Upper lobe of right lung (tissue), 1 donor: Measurements from ENCODE around the gene CACNA2D2. TPM values are rescaled to one million over a fixed set of nuclear protein-coding genes. Genes with fewer than 3 reads are reported as not detected.

Experiments
- ATAC-seq: fragments of 200-7000 bp; cut with Tn5 transposase; one replicate; pipeline ENCODE4 v1.9.1; 2020; ENCODE audit warnings: mild to moderate bottlenecking, moderate library complexity
- DNase-seq: peaks from one replicate; pipeline ENCODE4 v3.0.0-alpha.2; 2020
- H3K27ac ChIP-seq: fragments of 200-600 bp; one replicate; pipeline ENCODE4 v1.8.0; 2022
- H3K27me3 ChIP-seq: fragments of 200-600 bp; one replicate; pipeline ENCODE4 v1.8.0; 2022; ENCODE audit warnings: mild to moderate bottlenecking
- H3K36me3 ChIP-seq: fragments of 200-600 bp; one replicate; pipeline ENCODE4 v1.8.0; 2022
- H3K4me1 ChIP-seq: fragments of 200-600 bp; one replicate; pipeline ENCODE4 v1.8.0; 2022
- H3K4me3 ChIP-seq: fragments of 200-600 bp; one replicate; pipeline ENCODE4 v1.8.0; 2022; ENCODE audit warnings: mild to moderate bottlenecking
- H3K9me3 ChIP-seq: fragments of 200-600 bp; one replicate; pipeline ENCODE4 v1.8.0; 2022
- intact Hi-C: fragments of 100-400 bp; cut with DNase I; formaldehyde crosslinking; loops from one replicate; pipeline ENCODE4 v1.11.0; 2022
- total RNA-seq: library from RNA; stranded (reverse); fragmentation: NEBNext Ultra II Directional; extraction: Animal tissue kit (Norgen Biotek cat#: 25700); gene quantifications from one replicate; pipeline ENCODE4 v1.2.1, GENCODE V29; 2021
- TF ChIP-seq, protein P1 (sequence below): fragments of 200-600 bp; IDR thresholded peaks from one replicate; pipeline ENCODE4 v1.8.0; 2022; ENCODE audit warnings: antibody characterized with exemption
- donor health status: DM: no; HTN: yes; CAD: no; lungs with severe emphysema.

CACNA2D2 gene
- total RNA-seq, 1 donor from 2014 or later, result 119 TPM

GRCh38 chr3:50374363-50375257, 128.8 kb downstream of the CACNA2D2 start:
- H3K36me3 ChIP-seq, result peaks cover 11% of the 10 kb centered on the region
- intact Hi-C loops, result no loop called here
- H3K4me1 ChIP-seq, result no peaks in the 10 kb centered on the region
- DNase-seq, result no peak
- H3K27ac ChIP-seq, result no peak overlapping the region
- no peak for ATAC-seq
- TF ChIP-seq, protein P1, sequence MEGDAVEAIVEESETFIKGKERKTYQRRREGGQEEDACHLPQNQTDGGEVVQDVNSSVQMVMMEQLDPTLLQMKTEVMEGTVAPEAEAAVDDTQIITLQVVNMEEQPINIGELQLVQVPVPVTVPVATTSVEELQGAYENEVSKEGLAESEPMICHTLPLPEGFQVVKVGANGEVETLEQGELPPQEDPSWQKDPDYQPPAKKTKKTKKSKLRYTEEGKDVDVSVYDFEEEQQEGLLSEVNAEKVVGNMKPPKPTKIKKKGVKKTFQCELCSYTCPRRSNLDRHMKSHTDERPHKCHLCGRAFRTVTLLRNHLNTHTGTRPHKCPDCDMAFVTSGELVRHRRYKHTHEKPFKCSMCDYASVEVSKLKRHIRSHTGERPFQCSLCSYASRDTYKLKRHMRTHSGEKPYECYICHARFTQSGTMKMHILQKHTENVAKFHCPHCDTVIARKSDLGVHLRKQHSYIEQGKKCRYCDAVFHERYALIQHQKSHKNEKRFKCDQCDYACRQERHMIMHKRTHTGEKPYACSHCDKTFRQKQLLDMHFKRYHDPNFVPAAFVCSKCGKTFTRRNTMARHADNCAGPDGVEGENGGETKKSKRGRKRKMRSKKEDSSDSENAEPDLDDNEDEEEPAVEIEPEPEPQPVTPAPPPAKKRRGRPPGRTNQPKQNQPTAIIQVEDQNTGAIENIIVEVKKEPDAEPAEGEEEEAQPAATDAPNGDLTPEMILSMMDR, result no peak
- H3K9me3 ChIP-seq, result no peaks in the 10 kb centered on the region
- no peaks in the 10 kb centered on the region for H3K27me3 ChIP-seq
- H3K4me3 ChIP-seq, result no peak overlapping the region

- TF ChIP-seq, protein P1, result no peak
Observed at GRCh38 chr3:50373146-50374051, 130.0 kb downstream of the CACNA2D2 start.

DNA sequence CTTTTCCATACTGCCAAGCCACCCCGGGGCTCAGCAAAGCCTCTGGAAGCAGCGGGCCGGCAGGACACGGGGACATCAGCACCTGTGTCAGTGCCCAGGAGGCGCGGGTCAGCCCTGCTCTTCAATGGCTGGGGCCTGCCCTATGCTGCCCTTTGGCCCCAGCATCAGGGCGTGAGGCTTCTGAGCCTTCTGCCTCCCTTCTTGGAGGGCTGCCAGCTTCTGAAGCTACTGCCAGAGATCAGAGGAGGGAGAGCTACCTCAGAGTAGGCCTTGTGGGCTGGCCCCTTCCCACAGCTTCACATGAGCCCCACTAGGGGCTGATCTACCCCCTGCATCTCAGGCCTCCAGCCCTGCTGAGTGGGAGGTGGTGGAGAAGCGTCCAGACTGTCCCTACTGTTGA, 131.1 kb downstream of the CACNA2D2 start:
- DNase-seq (no peak), ATAC-seq (no peak)
- H3K9me3 ChIP-seq, result no peaks in the 10 kb centered on the region
- TF ChIP-seq, protein P1, result no peak
- no peak overlapping the region for H3K27ac ChIP-seq
- no peaks in the 10 kb centered on the region for H3K27me3 ChIP-seq
- no peak overlapping the region for H3K4me3 ChIP-seq
- no peaks in the 10 kb centered on the region for H3K36me3 ChIP-seq
- H3K4me1 ChIP-seq, result no peaks in the 10 kb centered on the region
- intact Hi-C loops, result no loop called here

More at GRCh38 chr3:50373146-50374051, 130.0 kb downstream of the CACNA2D2 start:
- intact Hi-C loops, result no loop called here
- Histone ChIP-seq H3K36me3 (peaks cover 4% of the 10 kb centered on the region), H3K27me3 (no peaks in the 10 kb centered on the region), H3K4me3 (no peak overlapping the region), H3K27ac (no peak overlapping the region), H3K9me3 (no peaks in the 10 kb centered on the region), H3K4me1 (no peaks in the 10 kb centered on the region)
- DNase-seq (no peak), ATAC-seq (no peak)

DNA sequence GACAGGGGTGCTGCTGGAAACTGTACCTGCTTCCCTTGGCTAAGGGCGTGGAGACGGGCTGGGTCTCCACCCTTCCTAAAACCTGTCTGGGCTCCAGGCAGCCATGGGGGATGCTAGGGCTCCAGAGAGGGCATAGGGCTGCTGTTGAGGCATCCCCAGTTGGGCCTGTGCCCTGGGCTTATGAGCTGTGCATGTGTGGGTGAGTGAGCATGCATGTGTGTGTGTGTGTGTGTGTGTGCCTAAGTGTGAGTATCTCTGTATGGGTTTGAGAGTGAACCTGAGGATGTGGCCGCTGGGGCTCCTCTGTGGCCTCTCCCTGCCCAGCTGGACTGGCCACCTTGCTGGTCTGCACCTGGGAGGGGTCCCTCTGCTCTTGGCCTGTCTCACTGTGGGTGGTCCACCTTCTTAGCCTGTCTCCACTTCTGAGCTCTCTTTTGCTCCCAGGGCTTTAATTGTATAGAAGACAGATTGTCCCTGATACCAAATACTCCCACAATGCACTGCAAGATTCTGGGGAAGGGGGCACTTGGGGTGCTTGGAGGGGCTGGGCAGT, 132.2 kb downstream of the CACNA2D2 start:
- ATAC-seq (no peak), DNase-seq (no peak)
- no peaks in the 10 kb centered on the region for H3K4me1 ChIP-seq
- intact Hi-C loops, result no loop called here
- H3K9me3 ChIP-seq, result no peaks in the 10 kb centered on the region
- no peak overlapping the region for H3K4me3 ChIP-seq
- TF ChIP-seq, protein P1, result no peak
- H3K27ac ChIP-seq, result no peak overlapping the region
- no peaks in the 10 kb centered on the region for H3K36me3 ChIP-seq
- H3K27me3 ChIP-seq, result no peaks in the 10 kb centered on the region

GRCh38 chr3:50370594-50370993, 132.8 kb downstream of the CACNA2D2 start:
- H3K36me3 ChIP-seq, result no peaks in the 10 kb centered on the region
- no peak for DNase-seq
- no peak overlapping the region for H3K4me3 ChIP-seq
- intact Hi-C loops, result no loop called here
- TF ChIP-seq, protein P1, result no peak
- H3K27me3 ChIP-seq, result no peaks in the 10 kb centered on the region
- ATAC-seq, result no peak
- H3K9me3 ChIP-seq, result no peaks in the 10 kb centered on the region
- H3K27ac ChIP-seq, result no peak overlapping the region
- H3K4me1 ChIP-seq, result no peaks in the 10 kb centered on the region
